GM23338 (cell line): ENCODE results near the gene NECTIN1. TPM values are rescaled to one million over a fixed set of nuclear protein-coding genes. Genes with fewer than 3 reads are reported as not detected.

Experiments
- ATAC-seq: fragments of 200-7000 bp; cut with Tn5 transposase; 3 replicates; pipeline ENCODE4 v1.9.1; 2020
- DNase-seq: peaks from one replicate; pipeline ENCODE4 v3.0.0-alpha.2; 2015; ENCODE audit warnings: low spot score
- H2AFZ ChIP-seq: fragments of 200-600 bp; sonication (generic); 2 replicates; pipeline ENCODE4 v1.8.0; 2016; ENCODE audit warnings: antibody characterized with exemption, mild to moderate bottlenecking, moderate library complexity
- H3F3A ChIP-seq: fragments of 200-600 bp; sonication (generic); replicated peaks from 2 replicates; pipeline ENCODE4 v1.8.0; 2017; ENCODE audit warnings: antibody characterized with exemption, mixed run types, low read depth
- H3K27ac ChIP-seq: fragments of 200-600 bp; sonication (generic); 2 replicates; pipeline ENCODE4 v1.6.1; 2016; ENCODE audit warnings: low read depth
- H3K27me3 ChIP-seq: fragments of 200-600 bp; sonication (generic); 2 replicates; pipeline ENCODE4 v1.8.0; 2016; ENCODE audit warnings: mild to moderate bottlenecking, mixed run types, moderate library complexity; ENCODE audit not compliant: insufficient read depth
- H3K36me3 ChIP-seq: fragments of 200-600 bp; sonication (generic); 2 replicates; pipeline ENCODE4 v1.8.0; 2016; ENCODE audit warnings: mild to moderate bottlenecking; ENCODE audit not compliant: insufficient read depth
- H3K4me1 ChIP-seq: fragments of 200-600 bp; sonication (generic); 2 replicates; pipeline ENCODE4 v1.8.0; 2016; ENCODE audit warnings: mild to moderate bottlenecking, moderate library complexity; ENCODE audit not compliant: insufficient read depth
- H3K4me2 ChIP-seq: fragments of 200-600 bp; sonication (generic); 2 replicates; pipeline ENCODE4 v1.7.1; 2017; ENCODE audit warnings: mixed run types
- H3K4me3 ChIP-seq: fragments of 200-600 bp; sonication (generic); 2 replicates; pipeline ENCODE4 v1.6.1; 2016; ENCODE audit warnings: mixed run types
- H3K79me2 ChIP-seq: fragments of 200-600 bp; sonication (generic); replicated peaks from 2 replicates; pipeline ENCODE4 v1.8.0; 2017; ENCODE audit warnings: mild to moderate bottlenecking; ENCODE audit not compliant: insufficient read depth
- H3K9me2 ChIP-seq: fragments of 200-600 bp; sonication (generic); 2 replicates; pipeline ENCODE4 v1.8.0; 2017; ENCODE audit not compliant: insufficient read depth
- H4K20me1 ChIP-seq: fragments of 200-600 bp; sonication (generic); replicated peaks from 2 replicates; pipeline ENCODE4 v1.8.0; 2017; ENCODE audit warnings: mild to moderate bottlenecking; ENCODE audit not compliant: insufficient read depth
- H3K27ac Mint-ChIP-seq: 2 replicates; pipeline ENCODE4 v1.8.0; 2020; ENCODE audit warnings: inconsistent platforms, mild to moderate bottlenecking, moderate library complexity, mixed read lengths
- H3K27me3 Mint-ChIP-seq: 3 replicates; pipeline ENCODE4 v1.8.0; 2022; ENCODE audit warnings: low read depth, mild to moderate bottlenecking, moderate library complexity, mixed read lengths, inconsistent platforms; ENCODE audit not compliant: insufficient read depth, poor library complexity
- H3K36me3 Mint-ChIP-seq: 3 replicates; pipeline ENCODE4 v1.8.0; 2021; ENCODE audit warnings: low read depth, mild to moderate bottlenecking, inconsistent platforms, moderate library complexity, mixed read lengths
- H3K4me1 Mint-ChIP-seq: 3 replicates; pipeline ENCODE4 v1.8.0; 2020; ENCODE audit warnings: mild to moderate bottlenecking, inconsistent platforms, mixed read lengths
- H3K4me3 Mint-ChIP-seq: 3 replicates; pipeline ENCODE4 v1.8.0; 2021; ENCODE audit warnings: moderate library complexity, mild to moderate bottlenecking, inconsistent platforms, mixed read lengths
- H3K9me3 Mint-ChIP-seq: 3 replicates; pipeline ENCODE4 v1.8.0; 2020; ENCODE audit warnings: moderate library complexity, mild to moderate bottlenecking, inconsistent platforms, mixed read lengths
- CREB1 ChIP-seq: fragments of 250-450 bp; sonication (Bioruptor Pico); IDR thresholded peaks from 2 replicates; pipeline ENCODE4 v1.5.0; 2020; ENCODE audit warnings: low read depth, mild to moderate bottlenecking, moderate library complexity
- ETS1 ChIP-seq: IDR thresholded peaks from 2 replicates; pipeline ENCODE4 v1.6.1; 2016; ENCODE audit warnings: antibody characterized with exemption
- EZH2 ChIP-seq: fragments of 200-600 bp; sonication (generic); IDR thresholded peaks from one replicate; pipeline ENCODE4 v1.8.0; 2017; ENCODE audit warnings: antibody characterized with exemption, mild to moderate bottlenecking, low read depth; ENCODE audit not compliant: unreplicated experiment
- EZH2phosphoT487 ChIP-seq: fragments of 200-600 bp; sonication (generic); IDR thresholded peaks from one replicate; pipeline ENCODE4 v1.8.1; 2018; ENCODE audit warnings: antibody characterized with exemption; ENCODE audit not compliant: unreplicated experiment
- JUNB ChIP-seq: IDR thresholded peaks from one replicate; pipeline ENCODE4 v1.6.1; 2016; ENCODE audit warnings: antibody characterized with exemption; ENCODE audit not compliant: unreplicated experiment
- POLR2AphosphoS5 ChIP-seq: IDR thresholded peaks from 2 replicates; pipeline ENCODE4 v1.6.1; 2016; ENCODE audit warnings: antibody characterized with exemption, low read depth
- STAT1 ChIP-seq: IDR thresholded peaks from one replicate; pipeline ENCODE4 v1.6.1; 2016; ENCODE audit warnings: antibody characterized with exemption; ENCODE audit not compliant: unreplicated experiment
- ZNF114 ChIP-seq: fragments of 250-450 bp; sonication (Bioruptor Pico); IDR thresholded peaks from 2 replicates; pipeline ENCODE4 v1.5.0; 2020; ENCODE audit warnings: mild to moderate bottlenecking, moderate library complexity
- ZNF331 ChIP-seq: fragments of 250-450 bp; sonication (Bioruptor Pico); IDR thresholded peaks from 2 replicates; pipeline ENCODE4 v1.5.0; 2020; ENCODE audit warnings: low read depth, mild to moderate bottlenecking, moderate library complexity
- ZNF462 ChIP-seq: fragments of 250-450 bp; sonication (Bioruptor Pico); IDR thresholded peaks from 2 replicates; pipeline ENCODE4 v1.5.0; 2020; ENCODE audit warnings: mild to moderate bottlenecking, moderate library complexity
- polyA plus RNA-seq: library from polyadenylated mRNA; unstranded; fragments of >200 nt; fragmentation: Nextera tagmentation; extraction: Ambion mirVana; gene quantifications from 2 replicates; pipeline ENCODE4 v1.2.1, GENCODE V29; 2016
- total RNA-seq: library from RNA; depleted of rRNA; stranded (reverse); fragments of >200 nt; shearing (Covaris generic); gene quantifications from 2 replicates; pipeline ENCODE4 v1.2.3, GENCODE V29; 2014

The NECTIN1 gene
- total and polyA plus RNA-seq, 2 experiments from 2014 or later: 18.7 to 56.3 TPM

GRCh38 chr11:119593346-119593745 lies 135.7 kb downstream of the NECTIN1 start (continued):
- TF ChIP-seq ZNF462 (CRISPR knock-in tag): no peak

GRCh38 chr11:119592642-119593041 lies 136.4 kb downstream of the NECTIN1 start:
- ATAC-seq (no peak), DNase-seq (no peak)
- no peaks in the 10 kb centered on the region for H3K9me2 ChIP-seq
- H3K4me3 Mint-ChIP-seq: no peak overlapping the region
- no peak overlapping the region for H3K4me3 ChIP-seq
- H2AFZ ChIP-seq: no peak overlapping the region
- H3K27ac Mint-ChIP-seq: no peak overlapping the region
- no peaks in the 10 kb centered on the region for H3K36me3 Mint-ChIP-seq
- H3K4me2 ChIP-seq: no peak overlapping the region
- no peak for TF ChIP-seq EZH2
- no peak for TF ChIP-seq JUNB
- TF ChIP-seq ZNF331 (CRISPR knock-in tag): no peak
- TF ChIP-seq ETS1: no peak
- TF ChIP-seq ZNF114 (CRISPR knock-in tag): no peak
- TF ChIP-seq POLR2AphosphoS5: no peak
- no peak for TF ChIP-seq STAT1
- no peak for TF ChIP-seq CREB1 (CRISPR knock-in tag)
- TF ChIP-seq ZNF462 (CRISPR knock-in tag): no peak
- no peak for TF ChIP-seq EZH2phosphoT487
- H3K79me2 ChIP-seq: no peaks in the 10 kb centered on the region
- peaks cover 14% of the 10 kb centered on the region for H3K9me3 Mint-ChIP-seq
- H3K4me1 ChIP-seq: 0 out of 2 replicates have a peak, but pooled peaks cover 7% of the 10 kb centered on the region
- no peak overlapping the region for H3K27ac ChIP-seq
- H4K20me1 ChIP-seq: no peaks in the 10 kb centered on the region
- no peaks in the 10 kb centered on the region for H3K27me3 ChIP-seq
- no peaks in the 10 kb centered on the region for H3F3A ChIP-seq
- H3K4me1 Mint-ChIP-seq: peaks cover 24% of the 10 kb centered on the region
- no peaks in the 10 kb centered on the region for H3K36me3 ChIP-seq
- H3K27me3 Mint-ChIP-seq: peaks cover 4% of the 10 kb centered on the region
